H1 (cell line): ENCODE measurements around the gene OMA1.

ENCODE experiments used
- BCL11A ChIP-seq, 2 experiments: IDR thresholded peaks; one replicate each; pipeline ENCODE4 v1.6.1; 2011; ENCODE audit warnings: low read depth in 2 of 2, low read length in 2 of 2, mild to moderate bottlenecking in 2 of 2
- CEBPB ChIP-seq: IDR thresholded peaks from 2 replicates; pipeline ENCODE4 v1.6.1; 2012; ENCODE audit warnings: low read depth, low read length
- KDM1A ChIP-seq: fragments of 200-600, 300-600 bp; sonication (generic); IDR thresholded peaks from 2 replicates; pipeline ENCODE4 v1.7.1; 2016; ENCODE audit warnings: mild to moderate bottlenecking, low read length, borderline replicate concordance
- POLR2A ChIP-seq, 2 experiments: IDR thresholded peaks; 1 replicate in 1 of 2; 2 replicates in 1 of 2; pipeline ENCODE4 v1.6.1; 2011; ENCODE audit warnings: low read depth in 2 of 2, low read length in 2 of 2, mild to moderate bottlenecking in 2 of 2; ENCODE audit errors: control extremely low read depth in 1 of 2
- RAD21 ChIP-seq, 2 experiments: IDR thresholded peaks in 1 of 2; conservative IDR thresholded peaks in 1 of 2; 2 replicates each; pipeline ENCODE4 v1.6.1; 2011; ENCODE audit warnings: low read depth in 2 of 2, low read length in 2 of 2, improper control_type of control experiment in 1 of 2, inconsistent platforms in 1 of 2, mild to moderate bottlenecking in 1 of 2, moderate library complexity in 1 of 2
- SAP30 ChIP-seq: fragments of 300-600 bp; sonication (generic); IDR thresholded peaks from 2 replicates; pipeline ENCODE4 v1.7.1; 2012; ENCODE audit warnings: low read length, moderate library complexity, mild to moderate bottlenecking, inconsistent platforms; ENCODE audit not compliant: insufficient read depth, insufficient replicate concordance
- TF ChIP-seq, protein P1 (sequence below): IDR thresholded peaks from 2 replicates; pipeline ENCODE4 v1.6.1; 2012; ENCODE audit warnings: low read length, inconsistent platforms
- TF ChIP-seq, protein P2 (sequence below), 3 experiments: IDR thresholded peaks; 1 replicate in 2 of 3; 2 replicates in 1 of 3; pipeline versions ENCODE4 v1.5.1 to v1.6.1; 2011; ENCODE audit warnings: low read length in 3 of 3, mild to moderate bottlenecking in 3 of 3, inconsistent platforms in 2 of 3, low read depth in 1 of 3, moderate library complexity in 1 of 3; ENCODE audit not compliant: insufficient read depth in 1 of 3; ENCODE audit errors: control extremely low read depth in 1 of 3
- TF ChIP-seq, protein P3 (sequence below): IDR thresholded peaks from 2 replicates; pipeline ENCODE4 v1.6.1; 2012; ENCODE audit warnings: inconsistent platforms

DNA sequence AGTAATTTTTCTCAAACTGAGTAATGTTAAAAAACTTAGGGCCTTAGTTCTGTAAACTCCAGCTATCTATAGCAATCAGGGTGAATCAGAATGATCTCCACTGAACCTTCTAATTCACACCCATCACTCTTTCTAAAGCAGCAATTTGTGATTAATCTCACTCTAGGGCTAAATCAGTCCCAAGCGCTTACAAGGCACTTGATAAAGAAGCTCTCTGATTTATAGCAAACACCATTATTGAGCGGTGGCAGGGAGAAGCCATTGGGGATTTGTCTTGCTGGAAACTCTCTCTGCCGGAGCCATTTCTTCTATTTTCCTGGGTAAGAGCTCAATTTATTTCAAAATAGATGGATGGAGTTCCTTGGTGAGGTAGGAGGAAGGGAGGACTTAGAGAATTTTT lies 77.0 kb downstream of the OMA1 start:
- TF ChIP-seq, protein P1, sequence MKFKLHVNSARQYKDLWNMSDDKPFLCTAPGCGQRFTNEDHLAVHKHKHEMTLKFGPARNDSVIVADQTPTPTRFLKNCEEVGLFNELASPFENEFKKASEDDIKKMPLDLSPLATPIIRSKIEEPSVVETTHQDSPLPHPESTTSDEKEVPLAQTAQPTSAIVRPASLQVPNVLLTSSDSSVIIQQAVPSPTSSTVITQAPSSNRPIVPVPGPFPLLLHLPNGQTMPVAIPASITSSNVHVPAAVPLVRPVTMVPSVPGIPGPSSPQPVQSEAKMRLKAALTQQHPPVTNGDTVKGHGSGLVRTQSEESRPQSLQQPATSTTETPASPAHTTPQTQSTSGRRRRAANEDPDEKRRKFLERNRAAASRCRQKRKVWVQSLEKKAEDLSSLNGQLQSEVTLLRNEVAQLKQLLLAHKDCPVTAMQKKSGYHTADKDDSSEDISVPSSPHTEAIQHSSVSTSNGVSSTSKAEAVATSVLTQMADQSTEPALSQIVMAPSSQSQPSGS, result no peak
- TF ChIP-seq CEBPB (no peak), RAD21 (IDR thresholded peaks at IDR 0.05 in 1 of 2, conservative IDR thresholded peaks at IDR 0.05 in 1 of 2; ENCODE audit: low read depth in 2 of 2, low read length in 2 of 2) (no peak), SAP30 (no peak), KDM1A (no peak), POLR2A (IDR thresholded peaks at IDR 0.05; ENCODE audit: control extremely low read depth in 1 of 2, low read depth in 2 of 2, low read length in 2 of 2) (no peak), BCL11A (IDR thresholded peaks at IDR 0.05; ENCODE audit: low read depth in 2 of 2, low read length in 2 of 2) (no peak)
- TF ChIP-seq, protein P2, sequence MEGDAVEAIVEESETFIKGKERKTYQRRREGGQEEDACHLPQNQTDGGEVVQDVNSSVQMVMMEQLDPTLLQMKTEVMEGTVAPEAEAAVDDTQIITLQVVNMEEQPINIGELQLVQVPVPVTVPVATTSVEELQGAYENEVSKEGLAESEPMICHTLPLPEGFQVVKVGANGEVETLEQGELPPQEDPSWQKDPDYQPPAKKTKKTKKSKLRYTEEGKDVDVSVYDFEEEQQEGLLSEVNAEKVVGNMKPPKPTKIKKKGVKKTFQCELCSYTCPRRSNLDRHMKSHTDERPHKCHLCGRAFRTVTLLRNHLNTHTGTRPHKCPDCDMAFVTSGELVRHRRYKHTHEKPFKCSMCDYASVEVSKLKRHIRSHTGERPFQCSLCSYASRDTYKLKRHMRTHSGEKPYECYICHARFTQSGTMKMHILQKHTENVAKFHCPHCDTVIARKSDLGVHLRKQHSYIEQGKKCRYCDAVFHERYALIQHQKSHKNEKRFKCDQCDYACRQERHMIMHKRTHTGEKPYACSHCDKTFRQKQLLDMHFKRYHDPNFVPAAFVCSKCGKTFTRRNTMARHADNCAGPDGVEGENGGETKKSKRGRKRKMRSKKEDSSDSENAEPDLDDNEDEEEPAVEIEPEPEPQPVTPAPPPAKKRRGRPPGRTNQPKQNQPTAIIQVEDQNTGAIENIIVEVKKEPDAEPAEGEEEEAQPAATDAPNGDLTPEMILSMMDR (IDR thresholded peaks at IDR 0.05; ENCODE audit: control extremely low read depth in 1 of 3, insufficient read depth in 1 of 3, low read depth in 1 of 3, low read length in 3 of 3), result no peak
- TF ChIP-seq, protein P3, sequence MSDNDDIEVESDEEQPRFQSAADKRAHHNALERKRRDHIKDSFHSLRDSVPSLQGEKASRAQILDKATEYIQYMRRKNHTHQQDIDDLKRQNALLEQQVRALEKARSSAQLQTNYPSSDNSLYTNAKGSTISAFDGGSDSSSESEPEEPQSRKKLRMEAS, result no peak
